GM19463 (cell line): ENCODE measurements around the gene CD28.
A peak's percentile ranks its signal among the peaks of the same experiment; 100 is the strongest.

Experiments used
- ATAC-seq: cut with Tn5 transposase; IDR thresholded peaks from one replicate; pipeline ENCODE4 v1.9.1; 2021; ENCODE audit warnings: mild to moderate bottlenecking, moderate library complexity; ENCODE audit not compliant: unreplicated experiment

The CD28 gene

DNA sequence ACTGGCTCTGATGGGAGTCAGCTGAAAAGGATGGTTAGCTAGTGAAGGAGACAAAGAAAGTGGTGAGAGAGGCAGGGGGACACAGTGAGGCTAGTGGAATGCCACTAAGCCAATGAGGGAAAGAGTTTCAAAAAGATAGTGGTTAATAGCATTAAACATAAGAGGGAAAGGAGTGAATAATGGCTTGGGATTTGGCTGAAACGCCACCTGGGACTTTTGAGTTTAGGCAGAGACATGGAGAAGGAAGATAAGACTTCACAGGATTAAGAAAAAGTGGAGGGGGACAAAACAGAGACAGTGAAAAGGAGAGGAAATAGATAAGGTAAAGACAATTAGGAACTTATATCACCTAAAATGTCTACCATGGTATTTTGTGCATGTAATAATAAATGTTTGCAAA is 6.9 kb downstream of the CD28 start:
- no peak for ATAC-seq

GRCh38 chr2:203714112-203714511 is 7.7 kb downstream of the CD28 start:
- no peak for ATAC-seq

DNA sequence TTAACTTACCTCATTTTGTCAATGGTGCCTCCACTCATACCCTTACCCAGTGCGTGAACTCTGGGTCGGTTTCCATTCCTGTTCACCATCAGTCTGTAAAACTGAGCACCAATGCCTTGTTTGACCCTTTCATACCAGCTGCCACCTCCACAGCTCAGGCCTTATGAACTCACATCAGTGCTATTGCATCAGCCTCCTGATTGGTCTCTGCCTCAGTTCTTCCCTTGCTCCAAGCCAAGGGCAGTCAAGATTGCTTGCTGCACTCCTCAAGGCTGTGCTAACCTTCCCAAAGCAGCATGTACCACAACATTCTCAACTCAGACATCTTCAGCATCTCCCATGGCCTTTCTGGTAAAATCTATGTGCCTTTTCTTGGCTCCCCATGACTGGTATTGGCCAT is 9.3 kb downstream of the CD28 start:
- no peak for ATAC-seq

GRCh38 chr2:203718087-203718486 is 11.6 kb downstream of the CD28 start:
- ATAC-seq, result peak; percentile 97

DNA sequence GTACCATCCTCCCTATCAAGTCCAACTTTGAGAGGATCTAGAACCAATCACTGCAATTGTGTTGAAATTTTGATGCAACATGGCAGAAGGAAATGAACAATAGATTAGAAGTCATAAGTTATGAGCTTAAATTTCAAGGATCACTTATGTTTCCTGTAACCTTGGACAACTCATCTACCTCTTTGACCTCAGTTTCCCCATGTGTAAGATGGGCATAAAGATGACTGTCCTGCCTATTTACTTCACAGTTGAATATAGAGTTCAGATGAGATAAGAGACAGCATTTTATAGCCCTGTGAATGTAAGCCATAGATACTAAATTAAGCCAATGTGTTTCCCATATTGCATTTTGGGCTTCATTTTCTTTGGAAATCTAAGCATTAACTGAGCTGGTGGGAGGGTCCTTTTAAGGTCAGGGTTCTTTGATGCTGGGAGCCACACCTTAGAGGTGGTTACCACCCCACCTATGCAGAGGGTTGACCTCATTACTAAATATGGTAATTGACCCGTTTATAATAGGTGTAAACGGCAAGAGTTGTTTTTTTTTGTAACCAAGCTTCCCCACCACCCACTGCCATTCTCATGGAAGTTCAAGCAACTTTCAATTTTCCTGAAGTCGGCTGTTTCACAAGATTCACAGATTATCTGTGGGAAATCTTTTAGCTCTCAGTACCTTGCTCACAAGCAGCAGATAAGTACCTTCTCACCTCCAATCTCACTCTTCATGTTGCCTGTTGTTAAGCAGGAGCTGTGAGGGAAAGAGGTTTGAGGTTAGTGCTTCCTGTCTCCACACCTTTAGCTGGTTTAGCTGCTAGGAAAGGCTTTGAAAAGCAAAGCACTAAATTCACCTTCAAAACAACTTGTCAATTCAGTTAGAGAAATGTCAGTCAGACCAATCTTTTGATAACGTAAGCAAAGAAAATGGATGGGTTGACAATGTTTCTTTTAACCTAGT is 13.3 kb downstream of the CD28 start:
- ATAC-seq, result no peak

DNA sequence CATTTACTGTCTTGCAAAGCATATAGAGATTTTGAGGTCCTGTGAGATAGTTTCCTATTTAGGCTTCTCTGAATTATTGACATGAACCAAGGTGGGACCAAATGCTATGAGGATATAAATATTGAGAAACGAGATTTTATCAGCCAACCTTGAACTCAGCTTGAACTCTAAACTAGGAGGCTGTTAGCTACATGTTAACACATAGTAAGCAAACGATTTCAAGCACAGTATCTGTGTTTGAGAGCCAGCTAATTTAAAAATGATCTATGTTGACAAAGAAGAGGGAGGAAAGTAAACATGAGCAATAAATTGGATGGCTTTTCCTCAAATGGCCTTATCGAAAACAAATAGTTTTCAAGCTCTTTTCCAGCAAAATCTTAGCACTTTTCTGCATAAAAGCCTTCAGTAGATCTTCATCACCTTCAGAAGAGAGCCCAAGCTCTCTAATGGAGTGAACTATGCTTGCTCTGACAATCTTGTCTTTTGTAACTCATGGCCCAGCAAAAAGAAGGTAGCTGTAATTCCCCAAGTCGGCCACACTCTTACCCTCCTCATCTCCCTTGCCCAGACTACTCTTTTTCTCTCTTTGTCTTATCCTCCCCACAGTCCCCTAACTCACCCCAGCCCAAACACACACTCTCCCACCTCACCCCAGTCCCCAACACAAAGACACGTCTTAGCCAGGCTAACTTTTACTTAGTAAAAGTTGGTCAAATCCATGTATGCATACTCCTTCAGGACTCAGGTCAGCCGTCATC is 14.7 kb downstream of the CD28 start:
- no peak for ATAC-seq

DNA sequence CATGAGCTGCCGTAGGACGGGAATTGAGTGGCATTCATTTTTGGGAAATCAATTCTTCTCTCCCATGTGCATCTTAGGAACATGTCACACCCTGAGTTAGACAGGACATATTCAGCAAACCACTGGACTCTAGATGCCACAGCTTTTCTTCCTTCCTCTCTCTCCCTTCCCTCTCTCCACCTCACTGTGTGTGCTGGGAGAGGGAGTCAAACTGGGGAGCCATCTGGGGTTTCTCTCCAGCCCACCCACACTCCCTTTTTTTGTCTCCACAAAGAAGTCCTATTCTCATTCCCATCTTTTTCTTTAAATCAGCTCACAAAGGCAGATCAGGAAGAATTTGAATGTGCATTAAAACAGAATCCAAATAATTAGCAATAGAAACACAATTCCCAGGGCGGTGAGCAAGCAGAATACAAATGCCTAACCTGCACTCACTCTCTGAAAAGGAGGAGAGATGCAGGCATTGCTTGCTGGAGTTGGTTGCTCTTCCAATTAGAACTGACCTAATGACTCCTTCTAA is 15.4 kb downstream of the CD28 start:
- ATAC-seq, result no peak

DNA sequence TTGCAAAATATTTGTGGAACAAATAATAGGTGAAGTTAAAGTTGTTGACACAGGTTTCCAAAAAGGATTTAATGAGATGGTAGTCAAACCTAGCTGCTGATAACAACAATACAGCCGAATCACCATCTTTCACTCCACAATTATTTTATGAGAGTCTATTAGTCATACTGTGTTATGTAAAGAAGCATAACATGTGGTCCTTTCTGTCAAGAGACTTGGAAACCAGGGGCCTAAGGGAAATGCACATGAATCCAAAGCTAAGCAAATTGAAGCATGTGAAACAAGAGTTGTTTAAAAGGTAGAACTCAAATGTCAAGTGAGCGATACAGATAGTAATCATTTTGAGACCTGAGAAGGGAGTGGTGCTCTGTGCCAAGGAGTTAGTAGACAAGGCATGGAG is 16.0 kb downstream of the CD28 start:
- no peak for ATAC-seq

DNA sequence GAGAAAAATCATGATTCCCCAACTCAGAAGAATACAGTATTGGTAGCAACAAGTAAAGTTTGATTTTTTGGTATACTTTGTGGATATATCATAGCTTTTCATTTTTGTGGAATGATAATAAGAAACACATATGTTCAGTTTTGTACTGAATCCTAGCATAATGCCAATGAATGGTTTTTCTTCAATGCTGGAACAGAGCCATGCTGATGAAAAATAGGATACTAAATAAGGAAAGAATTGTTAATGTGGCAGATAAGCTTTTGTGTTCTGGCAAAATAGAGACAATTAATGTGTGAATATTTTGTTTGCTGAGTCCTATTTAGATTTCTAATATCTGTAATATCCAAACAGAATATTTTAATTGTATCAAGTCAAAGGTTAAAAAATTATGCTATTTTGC is 21.9 kb downstream of the CD28 start:
- ATAC-seq, result no peak

- no peak for ATAC-seq
Measured at GRCh38 chr2:203730076-203730729, 23.8 kb downstream of the CD28 start.

DNA sequence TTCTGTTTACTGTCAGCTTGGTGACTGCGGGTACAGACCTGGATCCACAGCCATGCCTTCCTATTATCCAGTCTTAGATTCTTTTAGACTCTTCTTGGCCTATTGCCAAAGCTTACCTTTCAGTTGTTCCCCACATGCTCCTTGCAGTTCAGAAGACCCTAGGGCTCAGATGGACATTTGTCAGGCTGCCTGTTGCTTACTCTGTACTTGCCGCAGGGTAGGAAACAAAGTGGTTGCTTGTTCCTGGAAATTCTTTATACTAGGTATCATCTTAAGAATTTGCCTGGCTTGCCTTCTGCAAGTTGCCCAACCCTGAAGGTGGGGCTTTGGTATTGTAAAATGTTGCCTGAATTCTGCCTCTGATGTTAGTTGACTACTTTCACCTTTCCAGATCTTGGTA is 24.4 kb downstream of the CD28 start:
- ATAC-seq, result no peak

- no peak for ATAC-seq
Measured at GRCh38 chr2:203732092-203732952, 25.9 kb downstream of the CD28 start.

- no peak for ATAC-seq
Measured at GRCh38 chr2:203732953-203733510, 26.6 kb downstream of the CD28 start.

GRCh38 chr2:203733684-203734083 is 27.2 kb downstream of the CD28 start:
- ATAC-seq, result no peak

GRCh38 chr2:203734276-203734983 is 28.0 kb downstream of the CD28 start:
- no peak for ATAC-seq

DNA sequence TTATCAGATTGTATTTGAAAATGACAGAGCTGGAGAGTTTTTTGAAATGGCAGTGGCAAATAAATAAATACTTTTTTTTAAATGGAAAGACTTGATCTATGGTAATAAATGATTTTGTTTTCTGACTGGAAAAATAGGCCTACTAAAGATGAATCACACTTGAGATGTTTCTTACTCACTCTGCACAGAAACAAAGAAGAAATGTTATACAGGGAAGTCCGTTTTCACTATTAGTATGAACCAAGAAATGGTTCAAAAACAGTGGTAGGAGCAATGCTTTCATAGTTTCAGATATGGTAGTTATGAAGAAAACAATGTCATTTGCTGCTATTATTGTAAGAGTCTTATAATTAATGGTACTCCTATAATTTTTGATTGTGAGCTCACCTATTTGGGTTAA is 30.9 kb downstream of the CD28 start:
- no peak for ATAC-seq

GRCh38 chr2:203739351-203739750 is 32.9 kb downstream of the CD28 start:
- no peak for ATAC-seq

- no peak for ATAC-seq
Measured at GRCh38 chr2:203740871-203741281, 34.4 kb downstream of the CD28 start.

- ATAC-seq, result no peak
Measured at GRCh38 chr2:203741566-203741965, 35.1 kb downstream of the CD28 start.
